H7 (cell line): ENCODE measurements around the gene MYMX. TPM values are rescaled to one million over a fixed set of nuclear protein-coding genes. Genes with fewer than 3 reads are reported as not detected.

ENCODE experiments used
- DNase-seq: peaks from one replicate; pipeline ENCODE4 v3.0.0; 2012
- H3K27me3 ChIP-seq: 2 replicates; pipeline ENCODE4 v1.6.0; 2011; ENCODE audit warnings: mild to moderate bottlenecking, low read length; ENCODE audit not compliant: control insufficient read depth, insufficient read depth
- H3K36me3 ChIP-seq: replicated peaks from 2 replicates; pipeline ENCODE4 v1.5.1; 2011; ENCODE audit warnings: low read length; ENCODE audit not compliant: control insufficient read depth, insufficient read depth
- H3K4me3 ChIP-seq: 2 replicates; pipeline ENCODE4 v1.5.1; 2011; ENCODE audit warnings: low read depth, mild to moderate bottlenecking, control low read depth, low read length, moderate library complexity; ENCODE audit not compliant: insufficient read depth
- total RNA-seq: library from RNA; depleted of rRNA; stranded (reverse); fragments of >200 nt; shearing (Covaris generic); gene quantifications from 2 replicates; pipeline ENCODE4 v1.2.3, GENCODE V29; 2014

MYMX gene
- total RNA-seq, 1 experiment from 2014 or later, result 6.0 TPM

DNA sequence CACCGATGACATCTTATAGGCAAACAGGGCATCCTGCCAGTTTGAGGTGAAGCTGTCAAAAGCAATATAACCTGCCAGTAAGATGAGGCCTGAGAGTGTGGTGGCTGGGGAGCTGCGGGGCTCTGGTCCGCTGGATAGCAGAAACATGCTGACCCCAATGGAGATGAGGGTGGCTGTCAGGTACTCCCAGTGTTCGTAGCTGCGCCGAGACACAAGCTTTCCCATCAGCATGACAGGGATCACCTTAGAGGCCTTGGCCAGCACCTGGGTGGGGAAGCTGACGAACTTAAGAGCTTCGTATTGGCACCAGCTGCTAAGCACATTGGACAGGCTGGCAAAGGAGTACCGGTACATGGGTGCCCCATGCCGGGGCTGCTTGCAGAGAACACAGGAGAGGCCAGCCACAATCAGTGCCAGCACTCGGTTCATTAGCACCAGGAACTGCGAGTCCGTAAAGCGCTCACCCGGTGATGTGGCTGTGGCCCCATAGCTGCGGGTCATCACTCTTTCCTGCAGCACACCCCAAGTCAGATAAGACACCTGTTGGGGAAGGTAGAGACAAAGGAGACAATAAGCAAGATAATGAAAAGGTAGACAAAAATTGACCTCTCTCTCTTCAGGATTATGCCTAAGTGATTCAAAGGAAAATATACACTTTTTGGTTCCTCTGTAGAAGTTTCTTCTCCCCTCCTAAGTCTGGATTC, 38.5 kb downstream of the MYMX start:
- Histone ChIP-seq H3K4me3 (no peak overlapping the region), H3K27me3 (no peaks in the 10 kb centered on the region), H3K36me3 (peaks cover 53% of the 10 kb centered on the region)
- peak; percentile 54 for DNase-seq

DNA sequence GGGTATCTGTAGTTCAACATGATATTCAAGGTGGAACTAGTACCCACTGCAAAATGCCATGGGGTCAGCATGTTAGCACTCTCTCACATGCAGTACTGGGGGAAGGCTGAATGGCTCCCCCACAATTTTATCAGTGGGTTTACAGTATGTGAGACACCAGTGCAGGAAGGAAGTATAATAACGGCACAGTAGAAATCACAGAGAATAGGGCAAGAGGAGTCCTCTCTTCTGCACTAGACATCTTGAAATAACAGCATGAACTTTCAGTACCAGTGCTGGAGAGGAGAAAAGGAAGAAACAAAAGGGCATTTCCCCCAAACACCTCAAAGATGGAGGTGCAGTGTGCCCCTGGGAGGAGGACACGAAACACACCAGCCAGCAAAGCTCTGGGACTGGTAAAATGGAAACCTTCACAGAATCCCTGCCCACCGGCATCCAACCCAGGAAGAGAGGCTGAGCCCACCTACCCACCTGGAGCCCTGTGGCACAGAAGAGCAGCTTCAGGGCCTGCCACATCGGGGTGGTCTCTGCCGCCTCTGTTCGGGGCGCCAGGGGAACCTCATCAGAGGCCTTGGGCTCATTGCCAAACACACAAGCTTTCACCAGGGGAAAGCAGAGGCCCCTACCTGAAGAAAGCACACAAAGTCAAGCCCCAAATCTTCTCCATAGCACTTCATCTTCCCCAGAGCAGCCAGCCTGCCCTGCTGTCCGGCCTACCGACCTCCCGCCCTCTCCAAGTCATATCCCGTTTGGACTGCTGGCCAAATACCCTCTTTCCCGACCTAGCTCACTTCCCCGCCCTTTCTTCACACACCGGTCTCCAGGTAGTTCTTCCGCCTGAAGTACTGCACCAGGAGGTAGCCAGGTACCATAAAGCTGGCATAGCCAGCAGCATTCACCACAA, 39.4 kb downstream of the MYMX start:
- peaks cover 46% of the 10 kb centered on the region for H3K36me3 ChIP-seq
- H3K4me3 ChIP-seq, result peak overlapping the region; percentile 70
- peak; percentile 73 for DNase-seq
- H3K27me3 ChIP-seq, result no peaks in the 10 kb centered on the region

DNA sequence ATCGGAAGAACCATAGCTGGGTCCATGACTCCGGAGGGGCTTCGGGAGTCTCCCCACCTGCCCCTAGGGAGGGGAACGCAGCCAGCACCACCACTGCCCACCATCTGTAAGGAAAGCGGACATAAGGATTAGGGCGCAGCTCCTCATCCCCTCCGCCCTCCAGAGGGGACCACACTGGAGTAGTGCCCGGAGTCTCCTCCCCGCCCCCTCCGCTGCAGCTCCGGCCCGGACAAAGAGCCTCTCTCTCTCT, 40.0 kb downstream of the MYMX start:
- DNase-seq, result peak; percentile 94
- Histone ChIP-seq H3K36me3 (peaks cover 41% of the 10 kb centered on the region), H3K4me3 (peak overlapping the region; percentile 70), H3K27me3 (no peaks in the 10 kb centered on the region)

DNA sequence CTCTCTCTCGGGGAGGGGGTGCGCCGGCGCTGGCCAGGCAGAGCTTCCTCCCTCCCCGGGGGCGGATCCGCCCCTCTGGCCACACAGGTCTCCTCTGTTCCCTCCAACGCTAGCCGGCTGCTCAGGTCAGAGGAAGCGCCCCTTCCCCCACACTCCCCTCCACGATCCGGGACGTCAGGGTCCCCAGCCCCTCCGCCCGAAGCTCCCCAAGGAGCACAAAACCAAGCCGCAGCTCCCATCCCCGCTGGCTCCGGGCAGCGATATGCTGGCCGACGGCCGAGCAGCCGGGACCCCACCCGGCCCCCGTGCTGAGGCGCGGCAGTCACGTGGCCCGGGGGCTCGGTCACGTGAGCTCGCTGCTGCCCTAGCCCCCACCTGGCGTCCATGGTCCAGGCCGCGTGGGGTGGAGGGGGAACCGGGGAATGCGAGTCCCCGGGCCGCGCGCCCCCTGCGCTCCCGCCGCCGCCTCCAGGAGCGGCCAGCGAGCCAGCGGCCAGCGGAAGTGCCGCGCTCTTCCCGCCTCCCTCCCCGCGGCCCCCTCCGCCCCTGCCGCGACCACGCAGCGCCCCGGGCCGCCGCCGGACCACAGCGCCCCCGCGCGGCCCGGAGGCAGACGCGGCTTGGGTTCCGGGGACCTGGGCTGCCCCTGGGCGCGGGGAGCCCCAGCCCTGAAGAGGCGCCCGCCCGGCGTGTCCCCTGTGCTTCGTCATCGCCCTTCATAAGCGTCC, 40.5 kb downstream of the MYMX start, which contains the start of gene SLC35B2:
Gene SLC35B2, minus strand, starts transcription at position 504 of the 728 bp plus-strand sequence. Its CDS starts 118 bp downstream, at position 386.
- Histone ChIP-seq H3K4me3 (peak within 1 kb of the TSS; percentile 70), H3K27me3 (no peaks in the 10 kb centered on the region), H3K36me3 (peaks cover 36% of the 10 kb centered on the region)
- DNase-seq, result peak; percentile 97

DNA sequence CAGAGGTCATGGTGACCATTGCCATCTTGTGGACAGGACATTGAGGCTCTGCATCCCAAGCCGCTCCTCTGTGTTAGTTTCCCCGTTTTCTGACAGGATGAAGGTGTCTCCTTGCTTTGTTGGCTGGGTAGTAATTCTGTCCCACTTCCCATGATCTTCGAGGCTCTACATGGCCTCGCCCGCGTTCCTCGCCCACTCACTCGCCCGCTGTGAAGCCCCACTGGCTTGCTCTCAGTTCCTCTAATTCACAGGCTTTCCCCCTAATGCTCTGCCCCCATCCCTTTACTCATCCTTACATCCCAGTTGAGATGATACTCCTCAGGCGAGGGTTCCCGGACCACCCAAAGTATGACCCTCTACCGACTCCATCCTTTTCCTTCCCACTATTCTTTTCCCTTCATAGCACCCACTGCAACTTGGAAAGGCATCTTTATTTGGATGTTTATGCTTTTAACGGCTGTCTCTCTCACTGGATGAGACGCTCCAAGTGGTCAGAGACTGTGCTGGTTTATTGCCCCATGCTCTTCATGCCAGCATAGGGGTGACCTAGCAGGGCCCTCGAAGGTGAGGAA, 41.1 kb downstream of the MYMX start:
- Histone ChIP-seq H3K27me3 (no peaks in the 10 kb centered on the region), H3K36me3 (peaks cover 31% of the 10 kb centered on the region), H3K4me3 (peak overlapping the region; percentile 70)
- no peak for DNase-seq

DNA sequence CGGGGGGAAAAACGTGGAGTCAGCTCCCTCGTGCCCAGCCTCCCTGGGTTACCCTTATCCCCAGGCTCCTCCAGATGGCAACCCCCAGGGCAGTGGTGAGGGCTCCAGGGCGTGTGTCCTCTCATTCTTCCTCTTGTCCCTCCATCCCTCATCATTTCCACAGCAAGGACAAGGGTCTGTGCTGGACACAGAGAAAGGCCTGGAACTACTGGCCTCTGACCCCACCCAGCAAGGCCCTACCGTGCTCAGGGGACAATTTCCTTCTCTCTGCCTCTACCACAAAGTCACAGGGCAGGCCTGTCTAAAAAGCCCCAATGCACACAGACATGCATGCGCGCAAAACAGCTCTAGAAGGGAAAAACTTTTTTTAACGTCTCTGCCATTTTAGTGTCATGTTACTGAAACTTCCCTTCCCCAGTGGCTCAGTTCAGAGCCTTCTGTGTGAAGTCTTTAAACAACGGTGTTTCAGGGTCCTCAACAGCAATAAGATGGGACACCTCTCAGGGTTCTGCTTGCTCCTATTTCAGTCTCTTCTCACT, 41.7 kb downstream of the MYMX start:
- Histone ChIP-seq H3K27me3 (no peaks in the 10 kb centered on the region), H3K36me3 (peaks cover 26% of the 10 kb centered on the region), H3K4me3 (no peak overlapping the region)
- no peak for DNase-seq

DNA sequence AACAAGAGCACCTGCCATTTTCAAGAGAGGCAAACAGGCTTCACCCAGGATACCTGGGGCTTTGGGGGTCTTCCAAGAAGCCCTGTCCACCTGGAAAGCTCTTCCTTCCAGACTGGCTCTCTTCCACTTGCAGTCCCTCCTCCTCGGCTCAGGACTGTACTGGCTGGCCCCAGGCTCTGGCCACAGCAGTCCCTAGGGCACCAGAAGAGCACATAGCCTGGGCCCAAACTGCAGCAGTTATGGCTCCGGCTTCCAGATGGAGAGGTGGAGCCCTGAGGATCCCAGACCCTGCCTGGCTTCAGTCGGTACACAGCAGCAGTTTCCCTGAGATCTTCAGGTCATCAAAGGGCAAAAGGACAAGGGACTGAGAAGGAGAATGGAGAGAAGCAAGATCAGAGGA, 42.2 kb downstream of the MYMX start:
- DNase-seq, result no peak
- peaks cover 21% of the 10 kb centered on the region for H3K36me3 ChIP-seq
- H3K27me3 ChIP-seq, result no peaks in the 10 kb centered on the region
- H3K4me3 ChIP-seq, result no peak overlapping the region

DNA sequence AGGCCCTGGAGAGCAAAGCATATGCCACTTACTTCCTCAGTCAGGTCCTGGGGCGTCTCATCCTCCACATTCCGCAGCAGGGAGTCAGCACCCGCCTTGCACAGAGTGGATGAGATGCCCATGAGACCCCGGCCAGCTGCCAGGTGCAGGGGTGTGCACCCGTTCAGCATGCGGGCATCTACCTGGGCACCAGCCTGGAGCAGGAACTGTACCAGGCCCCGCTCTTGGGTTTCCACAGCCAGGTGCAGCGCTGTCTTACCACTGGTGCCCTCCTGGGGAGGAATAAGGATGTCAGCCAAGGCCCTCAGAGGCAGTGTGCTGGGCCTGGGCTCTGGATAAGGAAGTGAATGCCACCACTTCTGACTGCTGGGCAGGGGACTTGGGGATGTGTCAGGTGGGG, 43.3 kb downstream of the MYMX start:
- DNase-seq, result no peak
- Histone ChIP-seq H3K36me3 (peaks cover 11% of the 10 kb centered on the region), H3K27me3 (peaks cover 7% of the 10 kb centered on the region; the same call in 1 of the 2 replicates), H3K4me3 (no peak overlapping the region)

DNA sequence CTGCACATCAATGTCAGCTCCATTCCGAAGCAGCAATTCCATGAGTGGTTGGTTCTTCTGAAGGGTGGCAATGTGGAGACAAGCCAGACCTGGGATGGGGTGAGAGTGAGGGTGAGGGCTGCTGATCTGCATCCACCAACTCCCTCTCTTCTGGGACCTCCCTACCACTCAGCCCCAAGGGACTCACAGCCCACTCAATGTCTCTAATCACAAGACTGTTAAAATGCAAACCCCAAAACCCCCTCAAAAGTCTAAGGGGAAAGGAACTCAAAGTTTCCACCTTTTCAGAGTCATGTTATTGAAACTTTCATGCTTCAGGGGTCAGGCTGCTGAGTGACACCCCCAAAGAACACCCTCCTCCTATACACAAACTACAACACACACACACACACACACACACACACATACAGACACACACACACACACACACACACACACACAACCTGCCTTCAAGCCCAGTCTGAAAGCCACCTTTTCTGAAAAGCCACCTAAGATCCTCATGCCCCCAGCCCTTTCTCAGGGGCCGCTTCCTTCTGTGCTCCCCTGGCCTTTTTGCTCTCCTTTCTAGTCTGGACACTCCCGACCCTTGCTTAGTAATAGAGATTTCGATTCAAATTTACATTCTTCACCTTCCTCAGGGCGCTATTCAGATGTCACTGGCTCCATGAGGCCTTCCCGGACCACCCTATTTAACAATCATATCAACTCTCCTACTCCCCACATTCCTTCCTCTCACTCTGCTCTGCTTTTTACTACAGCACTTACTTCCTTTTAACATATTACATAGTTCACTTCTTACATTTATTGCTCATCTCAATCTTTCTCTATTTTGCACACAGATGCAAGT, 43.9 kb downstream of the MYMX start:
- H3K27me3 ChIP-seq, result peaks cover 7% of the 10 kb centered on the region; the same call in 1 of the 2 replicates
- H3K36me3 ChIP-seq, result peaks cover 5% of the 10 kb centered on the region
- no peak for DNase-seq
- H3K4me3 ChIP-seq, result no peak overlapping the region

DNA sequence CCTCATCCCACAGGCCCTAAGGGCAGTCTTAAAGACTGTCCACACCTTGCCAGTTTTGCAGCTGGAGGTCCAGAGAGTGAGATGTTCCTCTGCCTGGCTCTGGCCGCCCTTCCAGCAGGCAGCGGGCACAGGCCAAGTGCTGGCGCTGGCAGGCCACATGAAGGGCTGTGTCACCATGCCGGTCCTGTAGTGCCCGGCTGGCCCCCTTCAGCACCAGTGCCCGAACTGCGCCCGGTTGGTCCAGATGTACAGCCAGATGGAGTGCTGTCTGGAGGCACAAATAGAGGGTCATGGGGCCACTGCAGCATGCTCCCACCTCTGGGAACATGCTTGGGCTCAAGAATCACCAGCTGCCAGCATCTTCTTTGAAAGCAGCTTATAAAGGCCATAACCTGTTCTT, 44.9 kb downstream of the MYMX start:
- Histone ChIP-seq H3K27me3 (peaks cover 8% of the 10 kb centered on the region), H3K36me3 (peaks cover 5% of the 10 kb centered on the region), H3K4me3 (no peak overlapping the region)
- DNase-seq, result no peak

DNA sequence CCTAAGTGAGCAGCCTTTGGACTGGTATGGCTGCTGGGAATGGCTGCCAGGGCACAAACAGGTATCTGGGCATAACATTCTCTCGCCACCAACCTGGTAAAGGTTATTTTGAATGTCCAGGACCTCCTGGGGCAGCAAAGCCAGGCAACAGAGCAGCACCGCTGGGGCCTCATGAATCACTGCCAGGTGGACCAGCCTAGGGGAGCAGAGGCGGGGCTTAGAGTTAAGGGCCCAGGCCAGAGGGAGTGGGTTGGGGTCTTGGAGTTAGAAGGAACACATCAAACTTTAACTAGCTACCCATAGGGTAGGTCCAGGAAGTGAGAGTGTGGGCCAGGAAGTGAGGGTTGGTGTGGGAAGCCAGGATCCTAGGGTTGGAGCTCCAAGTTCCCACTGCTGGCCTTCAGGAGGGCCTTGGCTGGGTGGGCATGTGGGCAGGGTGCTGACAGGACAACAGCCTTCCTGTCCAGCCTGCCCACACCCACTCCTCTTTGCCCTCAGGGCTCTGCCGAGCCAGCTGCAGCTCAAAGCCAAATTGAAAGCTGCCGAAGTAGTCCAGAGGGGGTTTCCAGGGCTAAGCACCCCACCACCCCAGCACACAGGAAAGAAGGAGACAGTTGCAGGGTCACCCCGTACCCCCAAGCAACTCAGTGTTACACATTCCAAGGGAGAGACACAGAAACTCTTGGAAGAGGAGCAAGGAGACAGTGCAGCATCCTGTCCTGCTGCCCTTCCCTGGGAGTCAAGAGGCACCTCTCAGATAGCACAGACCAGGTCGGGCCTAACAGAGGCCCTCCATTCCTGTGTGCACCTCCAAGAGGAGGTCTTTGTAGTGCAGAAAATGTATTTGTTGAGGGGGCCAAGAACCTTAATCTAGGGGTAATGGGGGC, 46.0 kb downstream of the MYMX start:
- H3K4me3 ChIP-seq, result no peak overlapping the region
- H3K27me3 ChIP-seq, result peaks cover 10% of the 10 kb centered on the region
- H3K36me3 ChIP-seq, result peaks cover 5% of the 10 kb centered on the region
- DNase-seq, result peak; percentile 64

DNA sequence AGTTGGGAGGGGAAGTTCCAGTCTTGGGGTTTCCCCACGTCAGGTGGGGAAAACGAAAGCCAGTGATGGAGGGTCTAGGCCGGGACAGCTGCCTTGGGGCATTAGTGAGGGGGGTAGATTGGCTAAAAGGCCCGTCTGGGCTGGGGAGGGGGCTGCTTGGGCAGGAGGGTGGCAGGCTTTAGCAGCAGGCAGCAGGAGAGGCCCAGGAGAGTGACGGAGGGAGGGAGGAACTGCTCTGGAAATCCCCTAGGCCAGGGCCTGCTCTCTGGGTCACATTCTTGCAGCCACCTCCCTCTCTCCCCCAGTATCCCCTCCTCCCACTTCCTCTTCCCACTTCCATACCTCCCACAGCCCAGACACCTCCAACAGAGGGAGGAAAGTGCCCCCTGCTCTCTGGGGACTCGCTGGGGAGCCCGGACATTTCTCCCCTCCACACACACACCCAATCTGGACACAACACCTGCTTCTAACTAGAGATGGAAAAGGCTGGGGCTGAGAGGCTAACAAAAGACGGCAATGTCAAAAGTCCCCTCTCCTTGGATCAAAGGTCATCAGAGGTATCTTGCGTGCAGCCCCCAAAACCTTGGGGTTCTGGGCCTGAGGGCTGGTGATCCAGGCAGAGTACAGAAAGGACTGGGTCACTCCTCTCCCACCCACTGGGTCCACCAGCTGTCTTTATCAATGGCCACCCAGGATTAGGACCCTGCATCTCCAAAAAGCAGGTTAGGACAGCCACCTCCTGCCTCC, 46.8 kb downstream of the MYMX start:
- peaks cover 12% of the 10 kb centered on the region for H3K27me3 ChIP-seq
- DNase-seq, result peak; percentile 90
- no peak overlapping the region for H3K4me3 ChIP-seq
- peaks cover 4% of the 10 kb centered on the region for H3K36me3 ChIP-seq
